Dedifferentiated amniotic fluid mesenchymal stem cell (primary cell): Measurements from ENCODE around the gene FBXW2.
A peak's percentile ranks its signal among the peaks of the same experiment; 100 is the strongest.
"Not testable (repeated sequence)": the region's sequence is repeated elsewhere in the genome, so short reads cannot be mapped to it uniquely, and the experiment has no call there.

Experiments used
- DNase-seq: peaks from one replicate; pipeline ENCODE4 v3.0.0-alpha.2; 2016; ENCODE audit errors: extremely low spot score

FBXW2 gene

GRCh38 chr9:120792898-120793765, at the start of gene FBXW2:
FBXW2 (minus strand) TSS chr9:120793416; CDS start chr9:120788258, 5,158 bp downstream.
- peak; percentile 90 for DNase-seq

- DNase-seq, result no peak
These were observed 48.9 kb upstream of the FBXW2 start for GRCh38 chr9:120841930-120842684.

- no peak for DNase-seq
These were observed 45.9 kb upstream of the FBXW2 start for GRCh38 chr9:120839146-120839545.

- no peak for DNase-seq
These were observed 44.7 kb upstream of the FBXW2 start for GRCh38 chr9:120837921-120838320.

- no peak for DNase-seq
These were observed 40.1 kb upstream of the FBXW2 start for GRCh38 chr9:120833325-120833724.

- no peak for DNase-seq
These were observed 39.6 kb upstream of the FBXW2 start for GRCh38 chr9:120832807-120833206.

- no peak for DNase-seq
These were observed 37.6 kb upstream of the FBXW2 start for GRCh38 chr9:120830865-120831264.

- DNase-seq, result no peak
These were observed 36.9 kb upstream of the FBXW2 start for GRCh38 chr9:120830151-120830550.

GRCh38 chr9:120829650-120830049, 36.4 kb upstream of the FBXW2 start:
- DNase-seq, result no peak

- DNase-seq, result no peak
These were observed 26.9 kb upstream of the FBXW2 start for GRCh38 chr9:120820095-120820494.

GRCh38 chr9:120818595-120818994, 25.4 kb upstream of the FBXW2 start:
- DNase-seq, result no peak

- no peak for DNase-seq
These were observed 21.9 kb upstream of the FBXW2 start for GRCh38 chr9:120815075-120815474.

GRCh38 chr9:120808931-120809330, 15.7 kb upstream of the FBXW2 start:
- no peak for DNase-seq

GRCh38 chr9:120807607-120808379, 14.6 kb upstream of the FBXW2 start:
- no peak for DNase-seq

- DNase-seq, result not testable (repeated sequence)
These were observed 11.7 kb upstream of the FBXW2 start for GRCh38 chr9:120804784-120805363.

- DNase-seq, result no peak
These were observed 8.2 kb upstream of the FBXW2 start for GRCh38 chr9:120801441-120801840.

GRCh38 chr9:120791161-120791560, 2.1 kb downstream of the FBXW2 start:
- DNase-seq, result no peak

- DNase-seq, result no peak
These were observed 5.3 kb downstream of the FBXW2 start for GRCh38 chr9:120787933-120788332.

GRCh38 chr9:120783602-120784047, 9.6 kb downstream of the FBXW2 start:
- no peak for DNase-seq

- no peak for DNase-seq
These were observed 12.0 kb downstream of the FBXW2 start for GRCh38 chr9:120781236-120781635.

GRCh38 chr9:120780367-120780766, 12.8 kb downstream of the FBXW2 start:
- no peak for DNase-seq

- DNase-seq, result no peak
These were observed 14.0 kb downstream of the FBXW2 start for GRCh38 chr9:120779227-120779626.
